Measurements from ENCODE around the gene SH3GLB2. TPM values are rescaled to one million over a fixed set of nuclear protein-coding genes. Genes with fewer than 3 reads are reported as not detected.

The SH3GLB2 gene
- total RNA-seq, 4 donors from 2014 or later = 89.5 to 139 (median 93.7) TPM

- Histone ChIP-seq H3K27me3 (no peaks in the 10 kb centered on the region), H3K27ac (no peak overlapping the region), H3K4me3 (replicated peaks in 1 of 3) (no peak overlapping the region), H3K4me1 (no peaks in the 10 kb centered on the region), H3K9me3 (no peaks in the 10 kb centered on the region), H3K36me3 (peaks cover 35 to 36% of the 10 kb centered on the region in 2 donors)
- no peak for DNase-seq
- intact Hi-C loops (cut with DNase I) = no loop called here
- no peak for TF ChIP-seq CTCF (IDR thresholded peaks at IDR 0.05)
- TF ChIP-seq POLR2A (IDR thresholded peaks at IDR 0.05) = no peak
- WGBS, 2 donors = 94 to 95% methylated on average over 14 to 15 of the region's 17 CpGs
Measured at GRCh38 chr9:129009584-129010141, 18.5 kb downstream of the SH3GLB2 start.

DNA sequence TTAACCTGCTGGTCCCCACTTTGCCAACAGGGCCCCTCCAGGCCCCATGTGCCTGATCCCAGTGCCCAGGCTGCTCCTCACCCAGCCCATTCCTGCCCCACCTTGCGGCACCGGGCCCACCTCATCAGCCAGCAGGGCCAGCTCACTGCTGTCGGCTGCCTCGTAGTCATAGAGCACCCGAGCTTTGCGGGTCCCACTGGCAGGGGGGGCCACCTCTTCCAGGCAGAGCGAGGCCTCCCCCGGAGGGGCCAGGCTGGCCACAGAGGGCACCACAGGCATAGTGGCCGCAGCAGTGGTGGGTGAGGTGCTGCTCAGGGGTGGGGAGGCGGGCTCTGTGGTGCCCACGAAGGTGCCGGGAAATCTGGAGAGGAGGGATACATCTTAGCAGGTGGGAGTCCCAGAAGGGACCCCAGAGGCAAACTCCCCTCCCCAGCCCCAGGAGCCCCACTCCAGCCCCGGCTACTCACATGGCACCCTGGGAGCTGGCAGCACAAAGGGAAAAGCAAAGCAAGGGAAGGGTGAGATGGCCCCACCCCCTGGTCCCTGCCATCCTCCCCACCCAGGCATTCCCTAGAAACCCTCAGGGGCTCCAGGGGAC is 19.0 kb downstream of the SH3GLB2 start:
- WGBS, 2 donors = 87 to 100% methylated on average over 2 to 5 of the region's 13 CpGs
- Histone ChIP-seq H3K4me3 (replicated peaks in 1 of 3) (no peak overlapping the region), H3K9me3 (no peaks in the 10 kb centered on the region), H3K36me3 (peaks cover 29 to 32% of the 10 kb centered on the region in 2 donors), H3K4me1 (no peaks in the 10 kb centered on the region), H3K27me3 (no peaks in the 10 kb centered on the region), H3K27ac (no peak overlapping the region)
- TF ChIP-seq CTCF (IDR thresholded peaks at IDR 0.05) (no peak), POLR2A (IDR thresholded peaks at IDR 0.05) (no peak)
- intact Hi-C loops (cut with DNase I) = no loop called here
- no peak for DNase-seq

DNA sequence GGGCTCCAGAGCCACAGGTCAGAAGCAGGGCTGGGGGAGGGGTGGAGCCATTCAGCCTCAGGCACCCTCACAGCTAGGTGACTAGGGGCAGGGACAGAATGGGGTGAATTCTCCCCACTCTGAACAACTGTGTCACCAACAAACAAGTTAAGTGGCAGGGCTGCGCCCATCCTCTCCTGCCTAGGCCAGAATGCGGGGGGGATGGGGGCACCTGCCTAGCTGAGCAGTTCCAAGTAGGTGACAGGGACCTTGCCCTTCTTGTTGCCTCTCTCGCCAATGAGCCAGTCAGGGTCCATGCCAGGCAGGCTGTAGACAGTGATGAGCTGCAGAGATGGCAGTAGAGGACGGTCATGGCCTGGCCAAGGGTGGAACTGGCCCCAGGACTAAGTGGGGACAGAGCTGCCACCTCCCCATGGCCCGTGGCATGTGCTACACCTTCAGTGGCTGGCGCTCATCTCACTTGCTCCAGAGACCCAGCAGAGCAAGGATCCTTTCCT is 19.6 kb downstream of the SH3GLB2 start:
- WGBS, 2 donors = 100% methylated on average over 2 to 6 of the region's 6 CpGs
- Histone ChIP-seq H3K9me3 (no peaks in the 10 kb centered on the region), H3K36me3 (peaks cover 27% of the 10 kb centered on the region in 2 donors), H3K27me3 (no peaks in the 10 kb centered on the region), H3K4me3 (replicated peaks in 1 of 3) (no peak overlapping the region), H3K4me1 (no peaks in the 10 kb centered on the region), H3K27ac (no peak overlapping the region)
- DNase-seq = no peak
- intact Hi-C loops (cut with DNase I) = no loop called here
- TF ChIP-seq CTCF (IDR thresholded peaks at IDR 0.05) = no peak
- TF ChIP-seq POLR2A (IDR thresholded peaks at IDR 0.05) = no peak

DNA sequence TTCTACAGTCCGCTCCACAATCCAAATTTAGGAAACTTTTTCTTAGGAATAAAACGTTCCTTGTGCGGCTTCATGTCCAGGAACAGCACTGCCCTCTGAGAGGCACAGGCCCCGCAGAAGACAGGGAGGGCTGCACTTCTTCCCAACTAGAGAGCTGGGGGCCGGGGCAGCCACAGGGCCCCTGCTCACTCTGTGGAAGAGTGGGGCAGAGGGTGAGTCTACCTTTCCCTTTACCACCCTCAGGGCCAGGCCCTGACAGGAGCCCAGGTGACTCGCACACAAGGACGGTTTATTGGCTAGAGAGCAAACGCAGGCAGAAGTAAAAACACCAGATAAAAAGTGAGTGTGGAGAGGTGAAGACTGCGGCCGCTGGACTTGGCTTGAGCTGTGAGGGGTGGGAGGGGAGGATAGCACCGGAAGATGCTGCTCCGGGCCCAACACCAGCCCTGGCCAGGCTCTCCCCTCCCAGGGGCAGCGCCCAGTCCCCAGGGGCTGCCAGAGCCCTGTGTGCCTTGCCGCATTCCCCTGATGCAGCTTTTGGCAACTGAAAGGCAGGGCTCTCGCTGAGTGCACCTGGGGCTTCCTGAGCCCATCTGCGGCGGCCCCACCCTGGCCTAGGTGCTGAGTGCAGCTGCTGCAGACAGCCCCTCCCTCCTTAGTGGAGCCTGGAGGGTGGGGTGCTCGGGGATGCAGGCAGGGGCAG is 20.2 kb downstream of the SH3GLB2 start:
- TF ChIP-seq CTCF (IDR thresholded peaks at IDR 0.05) (no peak), POLR2A (IDR thresholded peaks at IDR 0.05) (no peak)
- Histone ChIP-seq H3K4me1 (no peaks in the 10 kb centered on the region), H3K4me3 (replicated peaks in 1 of 3) (no peak overlapping the region), H3K27ac (no peak overlapping the region), H3K27me3 (no peaks in the 10 kb centered on the region), H3K36me3 (peaks cover 21 to 32% of the 10 kb centered on the region in 2 donors), H3K9me3 (no peaks in the 10 kb centered on the region)
- DNase-seq = no peak
- intact Hi-C loops (cut with DNase I) = no loop called here
- 88 to 90% methylated on average over 12 to 18 of the region's 18 CpGs for WGBS, 2 donors
